Fibroblast of villous mesenchyme (primary cell): Measurements from ENCODE around the gene HTT. TPM values are rescaled to one million over a fixed set of nuclear protein-coding genes. Genes with fewer than 3 reads are reported as not detected.

Source experiments
- DNase-seq: peaks from one replicate; pipeline ENCODE4 v3.0.0-alpha.2; 2010; ENCODE audit warnings: low read depth
- H3K4me3 ChIP-seq: 2 replicates; pipeline ENCODE4 v1.5.1; 2011; ENCODE audit warnings: low read depth, mild to moderate bottlenecking, low read length
- total RNA-seq: library from RNA; depleted of rRNA; stranded (reverse); fragments of >200 nt; gene quantifications from 2 replicates; pipeline ENCODE4 v1.2.3, GENCODE V29; 2012
- TF ChIP-seq, protein P1 (sequence below): IDR thresholded peaks from 2 replicates; pipeline ENCODE4 v1.5.1; 2012; ENCODE audit warnings: low read depth, mild to moderate bottlenecking, low read length; ENCODE audit not compliant: insufficient read depth

Gene HTT
- total RNA-seq, 1 donor, result 65.2 TPM

DNA sequence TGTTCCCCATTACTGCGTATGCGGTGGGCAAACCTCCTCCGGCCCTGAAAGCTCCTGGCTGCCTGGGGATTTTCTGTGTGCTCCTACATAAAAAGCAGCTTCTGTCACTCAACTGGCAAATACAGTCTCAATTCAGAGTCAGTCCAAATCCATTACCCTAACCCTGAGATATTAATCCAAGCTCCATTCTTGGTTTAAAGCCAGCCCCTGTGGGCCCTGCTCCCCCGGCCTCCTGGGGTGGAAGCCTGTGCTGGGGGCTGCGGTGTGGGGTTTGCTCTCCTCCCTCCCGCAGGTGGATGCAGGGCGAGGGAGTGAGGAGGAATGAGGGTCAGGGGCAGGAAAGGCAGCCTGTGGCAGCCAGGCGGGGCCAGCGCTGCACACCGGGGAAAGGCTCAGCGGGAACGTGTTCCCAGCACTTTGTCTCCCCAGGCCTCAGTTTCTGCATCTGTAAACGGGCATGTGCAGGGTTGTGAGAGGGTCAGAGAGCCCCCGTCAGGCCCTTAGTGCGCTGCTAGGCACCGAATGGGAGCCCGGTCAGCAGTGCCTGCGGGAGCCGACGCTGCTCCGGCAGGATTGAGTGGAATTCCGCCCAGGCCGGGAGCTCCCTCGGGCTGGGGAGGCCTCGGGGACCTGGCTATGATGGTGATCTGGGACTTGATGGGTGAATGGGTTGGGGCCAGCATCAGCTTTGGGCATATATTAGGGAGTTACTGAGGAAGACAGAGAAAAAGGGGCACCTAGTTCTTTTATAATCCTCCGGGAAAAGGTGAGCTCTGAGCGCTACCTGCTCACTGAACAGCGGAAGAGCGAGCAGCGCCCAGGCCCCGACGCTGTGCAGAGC lies 212.1 kb downstream of the HTT start:
- no peak overlapping the region for H3K4me3 ChIP-seq
- no peak for DNase-seq
- TF ChIP-seq, protein P1, sequence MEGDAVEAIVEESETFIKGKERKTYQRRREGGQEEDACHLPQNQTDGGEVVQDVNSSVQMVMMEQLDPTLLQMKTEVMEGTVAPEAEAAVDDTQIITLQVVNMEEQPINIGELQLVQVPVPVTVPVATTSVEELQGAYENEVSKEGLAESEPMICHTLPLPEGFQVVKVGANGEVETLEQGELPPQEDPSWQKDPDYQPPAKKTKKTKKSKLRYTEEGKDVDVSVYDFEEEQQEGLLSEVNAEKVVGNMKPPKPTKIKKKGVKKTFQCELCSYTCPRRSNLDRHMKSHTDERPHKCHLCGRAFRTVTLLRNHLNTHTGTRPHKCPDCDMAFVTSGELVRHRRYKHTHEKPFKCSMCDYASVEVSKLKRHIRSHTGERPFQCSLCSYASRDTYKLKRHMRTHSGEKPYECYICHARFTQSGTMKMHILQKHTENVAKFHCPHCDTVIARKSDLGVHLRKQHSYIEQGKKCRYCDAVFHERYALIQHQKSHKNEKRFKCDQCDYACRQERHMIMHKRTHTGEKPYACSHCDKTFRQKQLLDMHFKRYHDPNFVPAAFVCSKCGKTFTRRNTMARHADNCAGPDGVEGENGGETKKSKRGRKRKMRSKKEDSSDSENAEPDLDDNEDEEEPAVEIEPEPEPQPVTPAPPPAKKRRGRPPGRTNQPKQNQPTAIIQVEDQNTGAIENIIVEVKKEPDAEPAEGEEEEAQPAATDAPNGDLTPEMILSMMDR, result no peak

DNA sequence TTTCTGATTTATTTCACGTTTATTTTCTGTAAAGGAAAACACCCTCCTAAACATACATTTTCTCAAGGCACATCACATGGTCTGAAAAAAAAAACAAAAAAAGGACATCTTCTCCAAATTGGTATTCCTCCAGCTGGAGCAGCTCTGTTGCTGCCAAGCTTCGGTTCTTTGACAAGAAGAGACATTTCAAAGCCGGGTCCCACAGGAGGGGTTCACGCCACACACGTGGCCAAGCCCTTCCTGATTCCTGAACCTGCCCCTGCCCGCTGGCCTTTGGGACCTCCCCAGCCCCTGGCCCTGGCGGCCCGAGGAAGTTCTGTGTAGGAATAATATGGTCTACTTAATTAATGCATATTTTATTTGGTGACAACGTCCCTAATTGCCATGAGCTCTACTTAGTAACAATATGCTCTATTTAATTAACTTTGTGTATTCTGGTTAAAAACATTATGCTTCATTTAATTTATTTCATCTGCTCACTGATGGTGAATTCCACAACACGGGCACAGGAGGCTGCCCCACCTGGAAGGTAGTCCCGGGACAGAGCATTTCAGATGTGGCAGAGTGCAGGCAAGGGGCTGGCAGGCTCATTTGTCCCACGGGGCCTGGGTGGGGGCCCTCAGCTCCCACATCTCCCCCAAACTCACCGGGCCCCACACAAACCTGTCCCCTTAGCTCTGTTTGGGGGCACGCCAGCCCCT lies 212.9 kb downstream of the HTT start:
- no peak for DNase-seq
- H3K4me3 ChIP-seq, result no peak overlapping the region
- TF ChIP-seq, protein P1, result no peak

DNA sequence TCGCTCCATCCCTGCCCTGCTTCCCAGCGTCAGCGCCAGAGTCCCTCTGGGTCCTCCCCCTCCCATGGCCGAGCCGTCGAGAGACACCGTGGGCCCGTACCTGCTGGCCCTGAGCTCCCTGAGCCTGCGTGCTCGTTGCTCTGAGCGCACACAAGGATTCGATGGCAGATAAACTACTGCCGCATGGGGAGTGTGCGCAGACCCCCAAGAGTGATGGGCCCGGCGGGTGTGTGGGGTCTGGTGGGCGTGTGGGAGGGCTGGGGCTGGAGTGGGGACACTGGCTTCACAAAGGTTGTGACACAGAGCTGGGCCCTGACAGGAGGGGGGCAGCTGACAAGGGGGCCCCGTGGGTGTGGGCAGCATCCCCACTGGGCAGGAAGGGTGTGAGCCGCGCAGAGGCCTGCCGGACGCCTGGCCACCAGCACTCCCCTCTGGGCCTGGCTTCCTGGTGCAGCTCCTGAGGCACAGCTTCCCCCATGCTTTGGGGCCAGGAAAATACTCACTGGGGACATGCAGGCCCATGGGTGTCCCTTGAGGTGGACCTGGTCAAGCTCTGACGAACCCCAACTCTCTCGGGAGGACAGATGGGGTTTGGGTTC lies 213.6 kb downstream of the HTT start:
- no peak overlapping the region for H3K4me3 ChIP-seq
- no peak for DNase-seq
- TF ChIP-seq, protein P1, result no peak

DNA sequence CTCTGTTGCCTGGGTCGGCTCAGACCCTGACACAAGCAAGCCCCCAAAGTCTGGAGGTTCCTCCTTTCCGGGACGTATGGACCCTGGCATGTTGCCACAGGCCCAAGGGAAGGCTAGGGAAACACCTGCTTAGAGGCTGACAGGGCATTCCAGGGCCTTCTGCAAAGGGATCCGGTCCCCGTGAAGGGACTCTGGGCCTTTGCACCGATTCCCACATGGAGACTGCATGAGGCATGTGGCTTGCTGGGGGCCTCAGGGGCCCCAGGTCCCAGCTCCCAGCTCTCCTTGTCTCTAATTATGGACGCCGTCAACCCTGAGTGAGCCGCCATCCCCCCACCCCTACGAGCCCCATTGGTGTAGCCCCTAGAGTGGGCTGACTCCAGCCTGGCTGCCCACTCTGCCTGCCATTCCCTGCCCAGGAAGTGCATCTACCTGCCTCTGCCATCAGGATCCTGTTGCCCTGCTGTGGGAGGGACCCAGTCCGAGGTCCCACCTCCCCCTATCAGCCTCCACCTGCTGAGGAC lies 214.2 kb downstream of the HTT start:
- TF ChIP-seq, protein P1, result no peak
- DNase-seq, result no peak
- H3K4me3 ChIP-seq, result no peak overlapping the region

DNA sequence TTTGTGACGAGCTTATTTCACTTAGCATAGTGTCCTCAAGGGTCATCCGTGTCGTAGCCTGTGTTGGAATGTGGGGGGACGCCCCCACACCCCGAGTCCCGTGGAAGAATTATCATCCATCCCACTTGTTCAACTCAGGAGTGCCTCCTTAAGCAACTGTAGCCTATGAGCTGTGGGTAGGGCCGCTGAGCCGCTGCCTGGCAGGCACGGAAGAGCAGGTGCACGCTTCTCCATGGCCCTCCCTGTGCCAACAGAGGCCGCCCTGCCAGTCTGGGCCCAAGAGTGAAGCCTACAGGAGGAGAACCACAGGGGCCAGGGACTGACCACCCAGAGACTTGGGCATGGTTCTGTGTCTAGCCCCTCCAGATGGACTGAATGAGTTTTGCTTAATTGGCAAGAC lies 216.0 kb downstream of the HTT start:
- DNase-seq, result no peak
- H3K4me3 ChIP-seq, result no peak overlapping the region
- TF ChIP-seq, protein P1, result no peak

DNA sequence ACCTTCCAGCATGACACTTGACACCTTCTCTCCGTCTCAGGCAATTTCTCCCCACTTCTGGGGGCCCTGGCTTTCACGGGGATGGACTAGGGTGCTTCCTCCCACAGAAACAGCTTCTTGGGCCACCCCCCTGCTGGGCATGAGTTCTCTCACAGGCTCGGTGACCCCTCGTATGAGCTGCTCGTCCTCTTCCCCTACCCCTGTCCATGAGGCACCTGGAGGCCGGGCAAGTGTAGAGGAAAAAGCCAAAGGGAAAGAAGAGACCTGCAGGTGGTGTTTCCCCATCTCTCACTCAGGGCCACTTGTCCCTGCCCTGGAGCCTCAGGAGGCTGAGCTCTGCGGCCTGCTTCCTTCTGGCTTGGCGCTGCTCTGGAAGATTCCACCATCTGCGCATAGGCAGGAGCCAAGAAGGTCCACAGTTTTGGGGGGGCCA lies 216.4 kb downstream of the HTT start:
- no peak for DNase-seq
- TF ChIP-seq, protein P1, result no peak
- H3K4me3 ChIP-seq, result no peak overlapping the region
